Testis (tissue), 2 donors: ENCODE measurements around the gene TMEM97.

ENCODE experiments used
- CTCF ChIP-seq, 3 experiments: fragments of 450-650 bp in 2 of 3; fragments of 200-600 bp in 1 of 3; sonication (generic) in 1 of 3; IDR thresholded peaks; one replicate each; pipeline ENCODE4 v1.5.1; 2016 to 2019; ENCODE audit warnings: antibody characterized with exemption in 3 of 3, mild to moderate bottlenecking in 2 of 3, moderate library complexity in 1 of 3
- POLR2A ChIP-seq: fragments of 450-650 bp; IDR thresholded peaks from one replicate; pipeline ENCODE4 v1.6.1; 2017; ENCODE audit warnings: antibody characterized with exemption, mild to moderate bottlenecking, moderate library complexity

- TF ChIP-seq CTCF (IDR thresholded peaks at IDR 0.05) (no peak), POLR2A (no peak)
These were observed 23.1 kb upstream of the TMEM97 start for GRCh38 chr17:28295677-28296578.
